ENCODE results near the gene TRIM72.

GRCh38 chr16:31248344-31248743 lies 34.4 kb downstream of the TRIM72 start:
- TF ChIP-seq CTCF (conservative IDR thresholded peaks at IDR 0.05; ENCODE audit: low read depth, low read length) (no peak), POLR2A (IDR thresholded peaks at IDR 0.05; ENCODE audit: low read depth, low read length) (no peak), BHLHE40 (IDR thresholded peaks at IDR 0.05; ENCODE audit: low read depth, low read length) (no peak), MXI1 (IDR thresholded peaks at IDR 0.05; ENCODE audit: borderline replicate concordance, low read depth, low read length) (no peak), CEBPB (IDR thresholded peaks at IDR 0.05; ENCODE audit: low read depth, low read length) (no peak), SMC3 (IDR thresholded peaks at IDR 0.05; ENCODE audit: low read depth, low read length) (no peak), RAD21 (IDR thresholded peaks at IDR 0.05; ENCODE audit: low read length) (no peak), CHD1 (IDR thresholded peaks at IDR 0.05; ENCODE audit: low read depth, low read length) (no peak), RCOR1 (IDR thresholded peaks at IDR 0.05; ENCODE audit: insufficient replicate concordance, low read length) (no peak)
